H1 (cell line): ENCODE results near the gene NRP2. TPM values are rescaled to one million over a fixed set of nuclear protein-coding genes. Genes with fewer than 3 reads are reported as not detected.

Experiments used
- CTCF ChIA-PET: fragments of 300-600 bp; sonication (Branson Sonifier 250); formaldehyde crosslinking; loops from one replicate; lab custom pipeline; 2021; ENCODE audit not compliant: partially characterized antibody; lab: Charles Lee
- POLR2A ChIA-PET: fragments of 300-600 bp; sonication (Branson Sonifier 250); formaldehyde crosslinking; loops from one replicate; lab custom pipeline; 2021; ENCODE audit warnings: inconsistent platforms; ENCODE audit not compliant: partially characterized antibody; lab: Charles Lee
- DNase-seq, 2 experiments: peaks; one replicate each; pipeline versions ENCODE4 v3.0.0 to v3.0.0-alpha.2; 2010 to 2022; ENCODE audit warnings: low spot score in 2 of 2, low read depth in 1 of 2, mixed read lengths in 1 of 2
- FAIRE-seq: peaks from 2 replicates; lab custom pipeline; 2011; peaks lifted over from hg19 to GRCh38; lab: Jason Lieb, UNC
- H2AFZ ChIP-seq: 2 replicates; pipeline ENCODE4 v1.8.1; 2012; ENCODE audit warnings: low read length, inconsistent platforms
- H2AK5ac ChIP-seq: 2 replicates; pipeline ENCODE4 v1.6.1; 2013; ENCODE audit warnings: low read depth, low read length
- H2BK120ac ChIP-seq: replicated peaks from 2 replicates; pipeline ENCODE3; 2013; ENCODE audit warnings: low read depth, low read length, inconsistent platforms
- H2BK12ac ChIP-seq: 2 replicates; pipeline ENCODE4 v1.6.1; 2013; ENCODE audit warnings: low read depth, low read length
- H2BK15ac ChIP-seq: 2 replicates; pipeline ENCODE4 v1.6.1; 2013; ENCODE audit warnings: low read length
- H2BK20ac ChIP-seq: 2 replicates; pipeline ENCODE4 v1.6.1; 2013; ENCODE audit warnings: low read length
- H2BK5ac ChIP-seq: 2 replicates; pipeline ENCODE4 v1.6.1; 2013; ENCODE audit warnings: low read depth, low read length
- H3K14ac ChIP-seq: 2 replicates; pipeline ENCODE4 v1.6.1; 2013; ENCODE audit warnings: inconsistent platforms; ENCODE audit not compliant: insufficient read length
- H3K18ac ChIP-seq: 2 replicates; pipeline ENCODE4 v1.6.1; 2013; ENCODE audit warnings: low read length; ENCODE audit errors: extremely low read depth
- H3K23ac ChIP-seq: 2 replicates; pipeline ENCODE4 v1.6.1; 2013; ENCODE audit warnings: inconsistent platforms; ENCODE audit not compliant: insufficient read length
- H3K23me2 ChIP-seq: 2 replicates; pipeline ENCODE4 v1.6.1; 2013; ENCODE audit warnings: low read depth, low read length
- H3K27ac ChIP-seq: 2 replicates; pipeline ENCODE4 v1.6.1; 2011; ENCODE audit warnings: low read depth, low read length, inconsistent platforms
- H3K27me3 ChIP-seq, 4 experiments: replicated peaks in 1 of 4; 1 replicate in 1 of 4; 2 replicates in 3 of 4; pipeline versions ENCODE4 v1.6.1 to v1.8.1; 2011 to 2013; ENCODE audit warnings: low read length in 3 of 4, mild to moderate bottlenecking in 3 of 4, inconsistent platforms in 2 of 4, mixed read lengths in 2 of 4, moderate library complexity in 1 of 4; ENCODE audit not compliant: control insufficient read depth in 3 of 4, insufficient read depth in 3 of 4; ENCODE audit errors: extremely low read depth in 1 of 4
- H3K36me3 ChIP-seq, 4 experiments: 2 replicates each; pipeline versions ENCODE4 v1.6.1 to v1.8.1; 2011 to 2013; ENCODE audit warnings: mild to moderate bottlenecking in 4 of 4, low read length in 3 of 4, moderate library complexity in 2 of 4, control low read depth in 1 of 4, inconsistent platforms in 1 of 4; ENCODE audit not compliant: insufficient read depth in 4 of 4, control insufficient read depth in 2 of 4
- H3K4ac ChIP-seq: replicated peaks from 2 replicates; pipeline ENCODE3; 2013; ENCODE audit warnings: low read length, low read depth, mixed read lengths, inconsistent platforms; ENCODE audit not compliant: insufficient read length
- H3K4me1 ChIP-seq, 4 experiments: replicated peaks in 1 of 4; 1 replicate in 1 of 4; 2 replicates in 3 of 4; pipeline versions ENCODE4 v1.6.1 to v1.8.1; 2011 to 2013; ENCODE audit warnings: low read length in 3 of 4, inconsistent platforms in 2 of 4, mixed read lengths in 1 of 4; ENCODE audit not compliant: insufficient read depth in 4 of 4, control insufficient read depth in 3 of 4
- H3K4me2 ChIP-seq, 2 experiments: 2 replicates each; pipeline versions ENCODE4 v1.6.1 to v1.8.1; 2011 to 2013; ENCODE audit warnings: low read depth in 2 of 2, low read length in 2 of 2, control low read depth in 1 of 2, inconsistent platforms in 1 of 2, mild to moderate bottlenecking in 1 of 2; ENCODE audit not compliant: insufficient read depth in 1 of 2
- H3K4me3 ChIP-seq, 4 experiments: fragments of 200-600, 300-600 bp in 1 of 4; sonication (generic), shearing (Covaris generic), sonication (Bioruptor Twin) in 1 of 4; 2 replicates each; pipeline versions ENCODE4 v1.5.1 to v1.8.1; 2011 to 2016; ENCODE audit warnings: low read length in 4 of 4, low read depth in 3 of 4, control low read depth in 2 of 4, inconsistent platforms in 2 of 4, mild to moderate bottlenecking in 2 of 4, mixed read lengths in 1 of 4, moderate library complexity in 1 of 4; ENCODE audit not compliant: insufficient read depth in 2 of 4; ENCODE audit errors: extremely low read depth in 1 of 4
- H3K56ac ChIP-seq: replicated peaks from 2 replicates; pipeline ENCODE3; 2013; ENCODE audit warnings: low read depth, mild to moderate bottlenecking, mixed read lengths, low read length, inconsistent platforms; ENCODE audit not compliant: insufficient read length
- H3K79me1 ChIP-seq: 2 replicates; pipeline ENCODE4 v1.6.1; 2013; ENCODE audit warnings: low read depth, low read length, control low read depth
- H3K79me2 ChIP-seq, 2 experiments: 2 replicates each; pipeline versions ENCODE4 v1.6.1 to v1.8.1; 2012 to 2013; ENCODE audit warnings: low read length in 2 of 2, mild to moderate bottlenecking in 2 of 2, inconsistent platforms in 1 of 2; ENCODE audit not compliant: insufficient read depth in 2 of 2, control insufficient read depth in 1 of 2
- H3K9ac ChIP-seq, 4 experiments: replicated peaks in 1 of 4; 1 replicate in 1 of 4; 2 replicates in 3 of 4; pipeline versions ENCODE4 v1.6.1 to v1.8.1; 2011 to 2013; ENCODE audit warnings: low read depth in 3 of 4, low read length in 3 of 4, control low read depth in 2 of 4, mild to moderate bottlenecking in 2 of 4, moderate library complexity in 2 of 4, inconsistent platforms in 1 of 4; ENCODE audit errors: extremely low read depth in 1 of 4
- H3K9me3 ChIP-seq, 2 experiments: 2 replicates each; pipeline versions ENCODE4 v1.6.1 to v1.8.1; 2012 to 2013; ENCODE audit warnings: mild to moderate bottlenecking in 2 of 2, moderate library complexity in 2 of 2, control low read depth in 1 of 2, inconsistent platforms in 1 of 2, low read depth in 1 of 2, low read length in 1 of 2, mixed read lengths in 1 of 2; ENCODE audit not compliant: insufficient read depth in 2 of 2
- H4K20me1 ChIP-seq, 2 experiments: replicated peaks in 1 of 2; 2 replicates each; pipeline versions ENCODE3 to v1.8.1; 2011 to 2013; ENCODE audit warnings: inconsistent platforms in 2 of 2, low read length in 2 of 2, mild to moderate bottlenecking in 1 of 2; ENCODE audit not compliant: insufficient read depth in 2 of 2, control insufficient read depth in 1 of 2
- H4K5ac ChIP-seq: 2 replicates; pipeline ENCODE4 v1.6.1; 2013; ENCODE audit warnings: low read length, low read depth, mixed read lengths, inconsistent platforms; ENCODE audit not compliant: insufficient read length
- H4K8ac ChIP-seq: 2 replicates; pipeline ENCODE4 v1.8.0; 2013; ENCODE audit warnings: mild to moderate bottlenecking, moderate library complexity, low read length, inconsistent platforms; ENCODE audit not compliant: insufficient read depth; ENCODE audit errors: extremely low read depth
- H4K91ac ChIP-seq: replicated peaks from 2 replicates; pipeline ENCODE3; 2013; ENCODE audit warnings: low read length, mixed read lengths, inconsistent platforms; ENCODE audit not compliant: insufficient read length
- CEBPB ChIP-seq: IDR thresholded peaks from 2 replicates; pipeline ENCODE4 v1.6.1; 2012; ENCODE audit warnings: low read depth, low read length
- CTBP2 ChIP-seq: IDR thresholded peaks from 2 replicates; pipeline ENCODE4 v1.7.0; 2011; ENCODE audit warnings: borderline replicate concordance, mild to moderate bottlenecking, moderate library complexity, mixed read lengths, low read length; ENCODE audit not compliant: insufficient read depth, insufficient read length
- CTCF ChIP-seq, 3 experiments: IDR thresholded peaks; 1 replicate in 2 of 3; 2 replicates in 1 of 3; pipeline versions ENCODE4 v1.5.1 to v1.6.1; 2011; ENCODE audit warnings: low read length in 3 of 3, mild to moderate bottlenecking in 3 of 3, inconsistent platforms in 2 of 3, low read depth in 1 of 3, moderate library complexity in 1 of 3; ENCODE audit not compliant: insufficient read depth in 1 of 3; ENCODE audit errors: control extremely low read depth in 1 of 3
- HDAC2 ChIP-seq, 2 experiments: fragments of 300-600 bp in 1 of 2; sonication (generic) in 1 of 2; IDR thresholded peaks; 2 replicates each; pipeline ENCODE4 v1.6.1; 2011 to 2012; ENCODE audit warnings: low read depth in 2 of 2, low read length in 2 of 2, mild to moderate bottlenecking in 2 of 2, moderate library complexity in 2 of 2, borderline replicate concordance in 1 of 2, inconsistent platforms in 1 of 2
- JUN ChIP-seq: IDR thresholded peaks from 2 replicates; pipeline ENCODE4 v1.6.1; 2011; ENCODE audit warnings: low read depth, mild to moderate bottlenecking, improper control_type of control experiment, low read length
- JUND ChIP-seq: IDR thresholded peaks from 2 replicates; pipeline ENCODE4 v1.6.1; 2011; ENCODE audit warnings: mild to moderate bottlenecking, improper control_type of control experiment, low read length
- KDM1A ChIP-seq: fragments of 200-600, 300-600 bp; sonication (generic); IDR thresholded peaks from 2 replicates; pipeline ENCODE4 v1.7.1; 2016; ENCODE audit warnings: mild to moderate bottlenecking, low read length, borderline replicate concordance
- MAX ChIP-seq: IDR thresholded peaks from 2 replicates; pipeline ENCODE4 v1.6.1; 2012; ENCODE audit warnings: inconsistent platforms
- NRF1 ChIP-seq: IDR thresholded peaks from 2 replicates; pipeline ENCODE4 v1.6.1; 2011; ENCODE audit warnings: mild to moderate bottlenecking, low read depth, low read length, improper control_type of control experiment
- WGBS, 2 experiments: shearing (Covaris generic) in 1 of 2; methylation state at CpG; one replicate each; pipeline versions ENCODE4 v1.1.6 to v1.1.7; 2013 to 2015; ENCODE audit warnings: low lambda C conversion rate in 2 of 2, mixed read lengths in 2 of 2, inconsistent platforms in 1 of 2, low coverage in 1 of 2, missing lambda C conversion rate in 1 of 2; ENCODE audit not compliant: insufficient replicate concordance in 2 of 2, insufficient coverage in 1 of 2, insufficient read length in 1 of 2; ENCODE audit errors: extremely low coverage in 1 of 2, missing lambda C conversion rate in 1 of 2; 5-methylcytosine and 5-hydroxymethylcytosine counted together
- polyA plus RNA-seq, 7 experiments: library from polyadenylated mRNA; depleted of rRNA in 3 of 7; stranded (reverse) in 5 of 7; unstranded in 2 of 7; fragments of >200 nt in 5 of 7; fragments of 200-250 nt in 2 of 7; gene quantifications; 1 replicate in 5 of 7; 2 replicates in 1 of 7; 4 replicates in 1 of 7; pipeline versions ENCODE4 v1.2.1 to v1.2.3, GENCODE V29; 2011 to 2013; ENCODE audit warnings: missing spikeins in 2 of 7, mixed read lengths in 2 of 7
- total RNA-seq: library from RNA; stranded (reverse); fragmentation: NEBNext Ultra II Directional; extraction: Animal tissue kit (Norgen Biotek cat#: 25700); gene quantifications from 2 replicates; pipeline ENCODE4 v1.2.1, GENCODE V29; 2021

The NRP2 gene
- total and polyA plus RNA-seq, 2 of the 8 experiments (the other 6 are each of a cell fraction or from before 2014, with no cell fraction given) = 32.0 to 37.8 TPM

DNA sequence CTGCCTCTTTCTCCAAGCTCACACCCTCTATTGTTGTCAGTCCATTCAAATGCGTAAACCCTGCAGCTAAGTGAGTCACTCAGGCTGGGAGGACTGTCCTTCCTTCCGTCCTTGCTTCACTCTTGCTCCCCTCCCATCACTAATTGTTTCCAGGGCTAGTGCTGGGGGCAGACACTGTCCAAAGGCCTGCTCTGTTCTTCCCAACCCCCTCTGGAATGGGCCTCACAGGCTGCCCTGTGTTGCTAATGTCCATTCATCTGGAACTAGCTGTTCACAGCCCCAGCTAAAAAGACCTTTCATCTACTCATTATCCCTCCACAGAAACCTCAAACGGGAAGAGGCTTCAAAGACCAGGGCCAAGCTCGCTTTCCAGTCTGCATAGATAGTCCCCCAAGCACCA, 31.9 kb upstream of the NRP2 start:
- no peak overlapping the region for H3K56ac ChIP-seq
- ChIA-PET CTCF (interaction anchor here (0.7 to 3.3 kb wide), 7 partner anchors 12 to 739 kb away, joined by 3 to 10 read pairs (median 3); no protein-coding TSS in a partner anchor), POLR2A (no interaction called here)
- H4K8ac ChIP-seq = no peak overlapping the region
- H3K18ac ChIP-seq = peak overlapping the region; percentile 60; the same call in 1 of the 2 replicates
- H3K9ac ChIP-seq = no peak overlapping the region
- DNase-seq (peak; percentile 44 to 48), FAIRE-seq (peak; percentile 82)
- no peak overlapping the region for H4K5ac ChIP-seq
- H3K79me1 ChIP-seq = no peaks in the 10 kb centered on the region
- no peaks in the 10 kb centered on the region for H3K23me2 ChIP-seq
- TF ChIP-seq MAX (no peak), CTCF (IDR thresholded peaks at IDR 0.05; ENCODE audit: control extremely low read depth in 1 of 3, insufficient read depth in 1 of 3, low read depth in 1 of 3, low read length in 3 of 3) (no peak), JUN (0 out of 2 replicates have a peak, but pooled peaks have one; percentile 45), KDM1A (0 out of 2 replicates have a peak, but pooled peaks have one; percentile 19), HDAC2 (IDR thresholded peaks at IDR 0.05; ENCODE audit: borderline replicate concordance in 1 of 2, low read depth in 2 of 2, low read length in 2 of 2) (no peak), CTBP2 (no peak), JUND (peak; percentile 87), NRF1 (no peak), CEBPB (0 out of 2 replicates have a peak, but pooled peaks have one; percentile 6)
- H4K91ac ChIP-seq = no peak overlapping the region
- 44% methylated on average over 4 of the region's 4 CpGs; no CpG with 5 or more reads in 1 of the 2 experiments for WGBS, 2 experiments
- H2BK5ac ChIP-seq = peak overlapping the region; percentile 78
- peak overlapping the region in 1 of 2 experiments; percentile 35; a peak in 1 of 4 replicates for H3K4me2 ChIP-seq
- H3K27ac ChIP-seq = no peak overlapping the region
- peak overlapping the region; percentile 11; the same call in 1 of the 2 replicates for H2BK20ac ChIP-seq
- no peak overlapping the region for H3K14ac ChIP-seq
- H3K9me3 ChIP-seq = no peaks in the 10 kb centered on the region
- no peak overlapping the region for H3K23ac ChIP-seq
- no peak overlapping the region for H3K4me3 ChIP-seq
- H4K20me1 ChIP-seq = no peaks in the 10 kb centered on the region
- H2BK12ac ChIP-seq = peak overlapping the region; percentile 55; the same call in 1 of the 2 replicates
- no peaks in the 10 kb centered on the region for H3K79me2 ChIP-seq
- no peak overlapping the region for H3K4ac ChIP-seq
- H2AK5ac ChIP-seq = no peak overlapping the region
- no peaks in the 10 kb centered on the region for H3K36me3 ChIP-seq
- H3K4me1 ChIP-seq = peaks cover 0 to 14% (median 9%) of the 10 kb centered on the region in 4 experiments; a peak in 5 of 7 replicates
- H2BK120ac ChIP-seq = no peak overlapping the region
- H2BK15ac ChIP-seq = no peak overlapping the region
- H3K27me3 ChIP-seq = no peaks in the 10 kb centered on the region; a peak in 2 of 7 replicates
- no peak overlapping the region; the same call in 1 of the 2 replicates for H2AFZ ChIP-seq
